GM19395 (cell line): ENCODE results near the gene MS4A1.
A peak's percentile ranks its signal among the peaks of the same experiment; 100 is the strongest.
"Not testable (repeated sequence)": the region's sequence is repeated elsewhere in the genome, so short reads cannot be mapped to it uniquely, and the experiment has no call there.

Experiments
- ATAC-seq: cut with Tn5 transposase; IDR thresholded peaks from one replicate; pipeline ENCODE4 v1.9.1; 2021; ENCODE audit warnings: mild to moderate bottlenecking, moderate library complexity; ENCODE audit not compliant: unreplicated experiment

The MS4A1 gene

DNA sequence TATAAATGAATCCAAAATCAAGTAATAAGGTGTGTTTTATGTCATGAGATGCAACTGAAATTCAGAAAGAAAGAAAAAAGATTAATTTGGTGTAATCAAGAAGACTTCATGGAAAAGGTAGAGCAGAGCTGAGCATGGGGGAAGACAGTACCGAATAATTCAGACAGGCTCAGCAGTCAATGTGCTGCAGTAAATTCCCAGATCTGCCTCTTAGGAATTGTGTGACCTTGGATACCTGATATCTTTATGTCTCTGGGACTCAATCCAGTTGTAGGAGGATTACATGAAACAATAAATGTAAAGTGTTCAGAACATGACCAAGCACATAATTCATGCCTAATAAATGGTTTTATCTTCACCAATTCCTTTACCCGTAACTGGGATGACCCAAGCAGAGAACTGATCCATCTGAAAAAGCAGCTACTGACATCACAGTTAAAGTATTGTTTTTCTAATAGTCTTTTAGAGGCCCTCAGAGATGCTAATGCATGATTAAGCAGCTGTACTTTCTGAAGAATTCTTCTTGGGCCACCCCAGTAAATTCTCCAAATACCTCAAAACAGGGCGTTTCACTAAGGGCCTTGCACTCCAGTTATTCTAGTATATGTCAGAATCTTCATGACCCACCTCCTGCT lies 44.7 kb downstream of the MS4A1 start:
- no peak for ATAC-seq

DNA sequence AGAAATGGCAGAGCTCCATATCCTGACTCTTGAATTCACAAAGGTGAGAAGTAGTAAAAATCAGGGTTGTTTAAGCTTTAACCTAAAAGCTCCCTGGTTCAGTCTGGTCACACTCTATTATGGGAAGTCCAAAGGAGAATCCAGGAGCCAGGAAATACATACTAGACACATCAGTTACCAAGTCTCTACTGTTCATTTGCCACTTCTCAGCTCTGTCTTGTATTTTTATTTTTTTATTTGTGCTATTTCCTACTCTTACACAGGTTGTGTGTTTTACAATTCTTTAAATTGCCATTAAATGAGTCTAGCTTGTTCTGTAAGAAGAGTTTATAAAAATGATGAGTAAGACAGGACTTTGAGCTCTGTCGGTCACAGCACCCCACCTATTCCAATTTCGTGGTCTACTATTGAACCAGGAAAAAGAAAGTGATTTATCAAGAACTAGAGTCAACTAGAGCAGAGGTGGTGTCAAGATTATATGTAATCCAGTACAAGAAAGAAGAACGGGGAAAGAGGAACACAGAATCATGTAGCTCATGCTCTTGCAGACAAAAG lies 46.7 kb downstream of the MS4A1 start:
- no peak for ATAC-seq

DNA sequence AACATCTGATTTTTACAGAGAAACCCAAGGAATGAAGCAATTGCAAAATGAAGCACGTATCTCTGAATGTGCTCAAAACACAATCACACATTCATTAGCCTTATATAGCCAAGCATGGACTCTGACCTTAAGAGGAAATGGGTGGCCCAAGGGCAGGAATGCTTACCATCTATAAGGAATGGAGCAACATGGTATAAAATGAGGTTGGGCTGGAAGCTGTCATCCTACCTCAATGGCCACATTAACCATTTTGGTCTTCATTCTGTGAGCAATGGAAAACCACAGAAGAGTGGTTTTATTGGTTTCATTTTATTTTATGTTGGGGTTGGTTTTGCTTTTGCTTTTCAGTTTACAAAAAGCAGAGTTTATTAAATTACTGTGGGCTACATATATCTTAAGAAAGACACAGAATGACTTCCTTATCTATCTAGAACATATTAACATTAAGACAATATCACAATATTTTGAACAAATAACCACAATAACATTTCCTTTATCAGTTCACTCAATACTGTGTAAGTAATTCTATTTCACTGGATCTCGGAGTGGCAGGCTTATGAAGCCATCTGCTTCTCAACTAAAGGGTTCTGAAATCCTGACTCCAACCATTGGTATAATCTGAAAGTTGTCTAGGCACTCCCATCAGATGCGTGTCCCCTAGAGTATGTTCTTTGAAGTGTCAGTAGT lies 48.7 kb downstream of the MS4A1 start:
- peak; percentile 57 for ATAC-seq

DNA sequence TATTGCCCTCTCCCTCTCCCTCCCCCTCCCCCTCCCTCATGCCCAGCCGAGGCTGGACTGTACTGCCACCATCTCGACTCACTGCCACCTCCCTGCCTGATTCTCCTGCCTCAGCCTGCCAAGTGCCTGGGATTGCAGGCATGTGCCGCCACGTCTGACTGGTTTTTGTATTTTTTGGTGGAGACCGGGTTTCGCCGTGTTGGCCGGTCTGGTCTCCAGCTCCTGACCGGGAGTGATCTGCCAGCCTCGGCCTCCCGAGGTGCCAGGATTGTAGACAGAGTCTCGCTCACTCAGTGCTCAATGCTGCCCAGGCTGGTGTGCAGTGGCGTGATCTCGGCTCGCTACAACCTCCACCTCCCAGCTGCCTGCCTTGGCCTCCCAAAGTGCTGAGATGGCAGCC lies 54.0 kb downstream of the MS4A1 start:
- ATAC-seq, result not testable (repeated sequence)

DNA sequence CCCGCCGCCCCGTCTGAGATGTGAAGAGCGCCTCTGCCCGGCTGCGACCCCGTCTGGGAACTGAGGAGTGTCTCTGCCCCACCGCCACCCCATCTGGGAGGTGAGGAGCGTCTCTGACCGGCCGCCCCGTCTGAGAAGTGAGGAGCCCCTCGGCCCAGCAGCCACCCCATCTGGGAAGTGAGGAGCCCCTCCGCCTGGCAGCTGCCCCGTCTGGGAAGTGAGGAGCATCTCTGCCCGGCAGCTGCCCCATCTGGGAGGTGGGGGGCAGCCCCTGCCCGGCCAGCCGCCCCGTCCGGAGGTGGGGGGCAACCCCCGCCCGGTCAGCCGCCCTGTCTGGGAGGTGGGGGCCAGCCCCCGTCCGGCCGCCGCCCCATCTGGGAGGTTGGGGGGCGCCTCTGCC lies 54.6 kb downstream of the MS4A1 start:
- ATAC-seq, result not testable (repeated sequence)

DNA sequence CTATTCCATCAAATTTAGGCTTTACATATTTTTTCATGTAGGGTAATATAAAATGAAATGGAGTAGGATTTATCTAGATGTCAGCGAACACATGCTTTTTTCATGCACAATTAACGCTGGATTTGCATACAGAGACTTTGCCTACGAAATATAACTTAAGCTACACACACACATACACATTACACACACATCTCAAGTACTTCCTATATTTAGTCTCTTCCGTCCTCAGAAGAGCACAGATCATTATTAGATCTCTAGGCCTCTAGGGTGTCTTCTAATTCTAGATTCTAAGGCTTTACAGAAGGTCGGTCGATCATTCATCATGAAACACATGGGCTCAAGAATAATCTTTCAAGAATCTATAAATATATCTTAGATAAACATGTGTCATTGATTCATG lies 55.7 kb downstream of the MS4A1 start:
- no peak for ATAC-seq

DNA sequence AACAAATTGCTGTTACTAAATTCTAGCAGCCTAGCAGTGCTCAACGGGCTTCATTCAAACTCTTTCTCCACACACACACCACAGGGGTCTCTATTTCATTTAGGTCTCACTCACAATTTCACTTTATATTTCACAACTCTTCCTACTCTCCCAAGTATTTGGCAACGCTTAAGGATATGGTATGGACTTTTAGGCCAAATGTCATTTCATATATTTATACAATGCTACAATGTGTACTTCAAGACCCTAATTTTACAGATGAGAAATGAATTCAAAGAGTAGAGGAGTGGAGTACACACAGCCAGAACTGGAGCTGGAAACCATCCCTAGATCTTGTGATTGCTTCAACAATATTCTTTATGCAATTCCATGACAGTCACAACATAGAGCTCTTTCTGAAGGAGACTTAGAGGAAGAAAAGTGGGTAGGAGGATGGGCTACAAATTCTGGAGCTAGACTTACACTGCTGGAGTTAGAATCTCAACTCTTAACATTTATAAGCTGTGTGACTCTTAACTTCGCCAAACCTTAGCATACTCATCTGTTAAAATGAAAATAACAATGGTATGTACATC lies 57.1 kb downstream of the MS4A1 start:
- no peak for ATAC-seq

DNA sequence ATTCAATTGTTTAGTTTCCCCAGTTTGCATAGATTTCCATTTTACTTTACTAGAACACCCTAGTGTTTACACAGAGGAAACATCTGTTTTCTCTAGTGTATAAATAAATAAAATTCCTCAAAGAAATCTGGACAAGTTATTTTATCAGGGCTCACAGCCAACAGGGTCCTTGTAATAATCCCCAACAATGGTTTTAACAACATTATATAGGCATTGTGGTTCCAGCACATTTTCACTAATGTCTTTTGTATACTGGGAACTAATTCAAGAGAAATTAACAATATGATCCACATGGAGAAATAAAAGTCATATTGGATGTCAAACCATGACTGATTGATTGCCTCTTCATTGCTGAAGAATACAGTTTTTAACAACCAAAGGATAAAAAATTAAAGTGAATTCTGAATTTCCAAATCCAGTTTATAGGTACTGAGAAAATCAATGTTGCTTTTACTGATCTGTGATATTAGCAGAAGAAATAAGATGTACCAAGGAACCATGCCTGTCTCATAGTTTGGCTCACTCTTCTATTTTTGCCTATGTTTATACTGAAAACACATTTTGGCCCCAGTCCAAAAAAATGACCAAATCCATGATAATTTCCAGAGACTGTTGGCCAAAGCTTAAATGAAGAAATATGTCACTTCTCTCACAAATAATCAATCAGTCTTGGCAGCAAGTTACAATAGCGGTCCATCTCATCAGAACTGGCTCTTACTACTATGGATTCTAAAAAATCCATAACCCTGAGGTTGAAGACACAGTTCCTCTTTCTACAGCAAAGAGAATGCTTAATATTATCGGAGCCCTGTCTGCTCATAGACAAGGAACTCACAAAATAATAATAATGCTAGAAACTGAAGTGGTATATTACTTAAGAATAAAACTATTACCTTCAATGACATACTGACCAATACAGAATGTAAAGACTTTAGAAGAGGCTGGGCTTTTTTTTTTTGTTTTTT lies 58.1 kb downstream of the MS4A1 start:
- ATAC-seq, result no peak

DNA sequence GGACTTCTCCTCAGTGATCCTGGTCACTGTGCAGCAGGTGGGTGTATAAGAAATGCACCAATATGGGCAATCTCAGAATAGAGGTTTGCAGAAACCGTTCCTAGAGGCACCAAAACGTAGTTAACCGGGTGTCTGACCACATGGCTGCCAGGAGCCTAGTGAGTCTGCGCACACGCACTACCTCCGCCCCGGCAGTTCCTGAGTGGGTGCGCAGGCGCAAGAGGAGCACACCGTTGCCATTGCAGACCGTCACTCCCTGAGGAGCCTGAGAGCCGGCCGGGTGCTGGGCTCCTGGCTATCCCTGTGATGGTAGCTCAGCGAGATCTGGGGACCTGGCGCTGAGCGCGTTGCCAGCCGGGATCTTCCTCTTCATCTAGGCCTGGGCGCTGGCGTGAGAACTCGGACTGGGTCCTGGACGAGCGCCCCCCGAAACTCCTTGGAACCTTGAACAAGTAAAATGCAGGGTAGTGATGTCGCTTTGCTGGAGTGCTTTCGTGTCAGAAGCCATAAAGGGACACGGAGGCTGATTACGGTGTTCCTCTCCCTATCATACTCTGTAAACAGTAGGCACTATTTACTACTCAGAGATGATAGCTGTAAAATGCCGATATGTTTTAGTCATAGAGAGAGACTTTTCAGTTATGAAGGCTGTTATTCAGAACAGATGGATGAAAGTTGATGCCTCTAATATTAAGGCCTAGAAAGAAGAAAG lies 59.7 kb downstream of the MS4A1 start, which contains the start of gene MS4A13:
Gene MS4A13 (plus strand): TSS at position 249 of the 712 bp plus-strand sequence. CDS start 2,692 bp downstream, outside the sequence.
- no peak for ATAC-seq
